Measurements from ENCODE around the gene RPS3. TPM values are rescaled to one million over a fixed set of nuclear protein-coding genes. Genes with fewer than 3 reads are reported as not detected.

The RPS3 gene
- total and polyA plus RNA-seq, 9 of the 15 experiments (the other 6 are each of a cell fraction or from before 2014, with no cell fraction given): 2,700 to 5,771 (median 3,679) TPM

DNA sequence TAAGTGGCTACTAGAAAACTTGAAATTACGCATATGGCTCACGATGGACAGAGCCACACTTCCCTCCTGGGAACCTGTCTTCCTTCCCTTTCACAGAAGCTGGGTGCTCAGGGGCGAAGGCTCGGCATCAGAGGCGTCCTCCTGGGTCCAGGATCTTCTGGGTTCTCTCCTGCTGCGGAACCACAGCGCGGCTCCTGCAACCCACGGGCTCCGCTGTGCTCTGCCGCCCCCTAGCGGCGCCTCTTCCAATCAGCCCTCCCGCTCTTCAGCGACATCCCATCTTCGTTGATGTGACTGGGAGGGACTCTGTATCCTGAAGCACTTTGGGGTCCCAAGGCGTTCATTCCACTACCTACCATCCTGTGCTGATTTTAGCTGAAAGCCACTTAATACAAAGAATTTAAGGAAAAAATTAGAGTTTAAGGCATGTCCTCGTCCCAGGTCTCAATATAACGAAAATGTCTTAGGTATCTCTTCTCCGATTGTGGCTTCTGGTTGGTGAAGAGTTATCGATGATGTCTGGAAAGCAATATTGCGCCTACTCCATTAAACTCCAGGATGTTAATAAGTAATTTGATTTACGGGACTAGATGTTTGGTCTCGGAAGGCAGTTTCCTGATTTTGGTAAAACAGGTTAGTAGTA is 14.8 kb upstream of the RPS3 start (continued):
- TF ChIP-seq NFRKB (IDR thresholded peaks at IDR 0.05; ENCODE audit: low read depth) (no peak), ILF3 (IDR thresholded peaks at IDR 0.05; ENCODE audit: borderline replicate concordance) (no peak), CBFA2T3 (IDR thresholded peaks at IDR 0.05) (no peak), HMG20A (CRISPR knock-in tag; conservative IDR thresholded peaks at IDR 0.05) (no peak), MAZ (CRISPR knock-in tag; conservative IDR thresholded peaks at IDR 0.05 in 1 of 2, IDR thresholded peaks at IDR 0.05 in 1 of 2) (peak in 1 of 2 experiments; percentile 18; a peak in 1 of 4 replicates), BHLHE40 (IDR thresholded peaks at IDR 0.05; ENCODE audit: low read length) (no peak), MTA3 (IDR thresholded peaks at IDR 0.05; ENCODE audit: borderline replicate concordance) (0 out of 2 replicates have a peak, but pooled peaks have one; percentile 30), PHF21A (IDR thresholded peaks at IDR 0.05; ENCODE audit: borderline replicate concordance, low read depth) (0 out of 2 replicates have a peak, but pooled peaks have one; percentile 9), ZNF140 (CRISPR knock-in tag; IDR thresholded peaks at IDR 0.05) (no peak), KDM5B (IDR thresholded peaks at IDR 0.05; ENCODE audit: insufficient replicate concordance, low read depth, low read length) (no peak), POLR2AphosphoS2 (IDR thresholded peaks at IDR 0.05; ENCODE audit: low read length) (no peak)
- TF ChIP-seq, protein P1, sequence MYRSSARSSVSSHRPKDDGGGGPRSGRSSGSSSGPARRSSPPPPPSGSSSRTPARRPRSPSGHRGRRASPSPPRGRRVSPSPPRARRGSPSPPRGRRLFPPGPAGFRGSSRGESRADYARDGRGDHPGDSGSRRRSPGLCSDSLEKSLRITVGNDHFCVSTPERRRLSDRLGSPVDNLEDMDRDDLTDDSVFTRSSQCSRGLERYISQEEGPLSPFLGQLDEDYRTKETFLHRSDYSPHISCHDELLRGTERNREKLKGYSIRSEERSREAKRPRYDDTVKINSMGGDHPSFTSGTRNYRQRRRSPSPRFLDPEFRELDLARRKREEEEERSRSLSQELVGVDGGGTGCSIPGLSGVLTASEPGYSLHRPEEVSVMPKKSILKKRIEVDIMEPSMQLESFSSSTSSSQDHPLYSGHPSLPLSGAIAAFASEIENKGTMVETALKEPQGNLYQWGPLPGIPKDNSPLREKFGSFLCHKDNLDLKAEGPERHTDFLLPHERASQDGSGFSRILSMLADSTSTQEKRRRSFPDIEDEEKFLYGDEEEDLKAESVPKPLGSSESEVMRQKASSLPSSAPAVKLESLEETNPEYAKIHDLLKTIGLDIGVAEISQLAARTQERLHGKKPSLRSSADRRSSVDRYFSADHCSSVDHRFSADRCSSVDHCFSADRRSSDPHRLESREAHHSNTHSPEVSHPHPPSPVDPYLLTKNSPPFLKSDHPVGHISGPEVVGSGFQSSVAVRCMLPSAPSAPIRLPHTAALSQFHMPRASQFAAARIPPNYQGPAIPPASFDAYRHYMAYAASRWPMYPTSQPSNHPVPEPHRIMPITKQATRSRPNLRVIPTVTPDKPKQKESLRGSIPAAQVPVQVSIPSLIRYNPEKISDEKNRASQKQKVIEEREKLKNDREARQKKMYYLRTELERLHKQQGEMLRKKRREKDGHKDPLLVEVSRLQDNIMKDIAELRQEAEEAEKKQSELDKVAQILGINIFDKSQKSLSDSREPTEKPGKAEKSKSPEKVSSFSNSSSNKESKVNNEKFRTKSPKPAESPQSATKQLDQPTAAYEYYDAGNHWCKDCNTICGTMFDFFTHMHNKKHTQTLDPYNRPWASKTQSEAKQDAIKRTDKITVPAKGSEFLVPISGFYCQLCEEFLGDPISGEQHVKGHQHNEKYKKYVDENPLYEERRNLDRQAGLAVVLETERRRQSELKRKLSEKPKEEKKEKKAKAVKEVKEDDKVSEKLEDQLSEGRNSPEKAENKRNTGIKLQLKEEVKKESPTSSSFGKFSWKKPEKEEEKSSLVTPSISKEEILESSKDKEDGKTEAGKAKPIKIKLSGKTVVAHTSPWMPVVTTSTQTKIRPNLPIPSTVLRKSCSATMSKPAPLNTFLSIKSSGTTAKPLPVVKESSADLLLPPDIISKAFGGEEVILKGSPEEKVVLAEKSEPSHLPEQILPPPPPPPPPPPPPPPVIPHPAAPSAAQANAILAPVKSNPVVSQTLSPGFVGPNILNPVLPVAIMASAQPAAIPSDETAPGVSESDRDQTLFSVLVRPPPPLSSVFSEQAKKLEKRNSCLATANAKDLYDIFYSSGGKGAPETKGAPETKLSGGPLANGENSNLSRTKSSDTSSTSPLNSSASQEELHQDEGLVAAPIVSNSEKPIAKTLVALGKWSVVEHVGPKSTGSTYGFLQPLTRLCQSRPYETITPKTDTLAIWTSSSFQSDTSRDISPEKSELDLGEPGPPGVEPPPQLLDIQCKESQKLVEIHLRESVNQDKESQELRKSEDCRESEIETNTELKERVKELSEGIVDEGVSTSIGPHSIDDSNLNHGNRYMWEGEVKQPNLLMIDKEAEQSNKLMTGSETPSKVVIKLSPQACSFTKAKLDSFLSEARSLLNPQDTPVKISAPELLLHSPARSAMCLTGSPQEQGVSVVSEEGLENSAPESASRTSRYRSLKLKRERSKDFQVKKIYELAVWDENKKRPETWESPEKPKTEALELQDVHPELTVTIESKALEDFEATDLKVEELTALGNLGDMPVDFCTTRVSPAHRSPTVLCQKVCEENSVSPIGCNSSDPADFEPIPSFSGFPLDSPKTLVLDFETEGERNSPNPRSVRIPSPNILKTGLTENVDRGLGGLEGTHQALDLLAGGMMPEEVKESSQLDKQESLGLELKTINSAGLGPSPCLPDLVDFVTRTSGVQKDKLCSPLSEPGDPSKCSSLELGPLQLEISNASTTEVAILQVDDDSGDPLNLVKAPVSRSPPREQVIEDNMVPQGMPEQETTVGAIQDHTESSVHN (IDR thresholded peaks at IDR 0.05; ENCODE audit: borderline replicate concordance in 1 of 2, low read depth in 1 of 2): no peak
- TF ChIP-seq, protein P2, sequence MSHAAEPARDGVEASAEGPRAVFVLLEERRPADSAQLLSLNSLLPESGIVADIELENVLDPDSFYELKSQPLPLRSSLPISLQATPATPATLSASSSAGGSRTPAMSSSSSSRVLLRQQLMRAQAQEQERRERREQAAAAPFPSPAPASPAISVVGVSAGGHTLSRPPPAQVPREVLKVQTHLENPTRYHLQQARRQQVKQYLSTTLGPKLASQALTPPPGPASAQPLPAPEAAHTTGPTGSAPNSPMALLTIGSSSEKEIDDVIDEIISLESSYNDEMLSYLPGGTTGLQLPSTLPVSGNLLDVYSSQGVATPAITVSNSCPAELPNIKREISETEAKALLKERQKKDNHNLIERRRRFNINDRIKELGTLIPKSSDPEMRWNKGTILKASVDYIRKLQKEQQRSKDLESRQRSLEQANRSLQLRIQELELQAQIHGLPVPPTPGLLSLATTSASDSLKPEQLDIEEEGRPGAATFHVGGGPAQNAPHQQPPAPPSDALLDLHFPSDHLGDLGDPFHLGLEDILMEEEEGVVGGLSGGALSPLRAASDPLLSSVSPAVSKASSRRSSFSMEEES (CRISPR knock-in tag; IDR thresholded peaks at IDR 0.05): no peak
- TF ChIP-seq, protein P3, sequence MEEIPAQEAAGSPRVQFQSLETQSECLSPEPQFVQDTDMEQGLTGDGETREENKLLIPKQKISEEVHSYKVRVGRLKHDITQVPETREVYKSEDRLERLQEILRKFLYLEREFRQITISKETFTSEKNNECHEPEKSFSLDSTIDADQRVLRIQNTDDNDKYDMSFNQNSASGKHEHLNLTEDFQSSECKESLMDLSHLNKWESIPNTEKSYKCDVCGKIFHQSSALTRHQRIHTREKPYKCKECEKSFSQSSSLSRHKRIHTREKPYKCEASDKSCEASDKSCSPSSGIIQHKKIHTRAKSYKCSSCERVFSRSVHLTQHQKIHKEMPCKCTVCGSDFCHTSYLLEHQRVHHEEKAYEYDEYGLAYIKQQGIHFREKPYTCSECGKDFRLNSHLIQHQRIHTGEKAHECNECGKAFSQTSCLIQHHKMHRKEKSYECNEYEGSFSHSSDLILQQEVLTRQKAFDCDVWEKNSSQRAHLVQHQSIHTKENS (CRISPR knock-in tag; IDR thresholded peaks at IDR 0.05): no peak

Data from K562 (cell line).